Body of pancreas (tissue), 4 donors: Measurements from ENCODE around the gene RGS21. TPM values are rescaled to one million over a fixed set of nuclear protein-coding genes. Genes with fewer than 3 reads are reported as not detected.

Experiments used
- ATAC-seq: fragments of 150-250 bp; one replicate; pipeline ENCODE4 v1.9.1; 2016
- DNase-seq, 4 donors: peaks; one replicate each; pipeline ENCODE4 v3.0.0-alpha.2; 2019
- H3K27ac ChIP-seq, 4 donors: fragments of 200-600 bp; sonication (generic); 1 replicate in 3 of 4; 2 replicates in 1 of 4; pipeline versions ENCODE4 v1.5.1 to v1.6.1; 2016 to 2019; ENCODE audit warnings: mild to moderate bottlenecking in 1 of 4, mixed read lengths in 1 of 4, moderate library complexity in 1 of 4
- H3K27me3 ChIP-seq, 2 donors: fragments of 200-600 bp; sonication (generic); one replicate each; pipeline ENCODE4 v1.6.0; 2016; ENCODE audit warnings: mild to moderate bottlenecking in 1 of 2
- H3K36me3 ChIP-seq, 2 donors: fragments of 200-600 bp; sonication (generic); replicated peaks in 1 of 2; 2 replicates each; pipeline ENCODE4 v1.5.1; 2016; ENCODE audit warnings: low read depth in 2 of 2; ENCODE audit not compliant: insufficient read depth in 1 of 2
- H3K4me1 ChIP-seq: fragments of 200-600 bp; sonication (generic); one replicate; pipeline ENCODE4 v1.6.0; 2016
- H3K4me3 ChIP-seq, 2 donors: fragments of 200-600 bp; sonication (generic); 1 replicate in 1 of 2; 2 replicates in 1 of 2; pipeline ENCODE4 v1.5.1; 2016 to 2019
- H3K9me3 ChIP-seq, 3 donors: fragments of 200-600 bp; sonication (generic); 1 replicate in 2 of 3; 2 replicates in 1 of 3; pipeline ENCODE4 v1.5.1; 2016
- POLR2A ChIP-seq, 3 donors: fragments of 450-650 bp; IDR thresholded peaks; one replicate each; pipeline ENCODE4 v1.6.1; 2016; ENCODE audit warnings: antibody characterized with exemption in 3 of 3, mild to moderate bottlenecking in 2 of 3
- WGBS, 2 donors: methylation state at CpG; one replicate each; pipeline ENCODE4 v1.1.5; 2017; 5-methylcytosine and 5-hydroxymethylcytosine counted together
- intact Hi-C: fragments of 100-400 bp; cut with DNase I; formaldehyde crosslinking; loops from one replicate; pipeline ENCODE4 v1.15.1; 2023
- total RNA-seq, 2 donors: library from RNA; depleted of rRNA; stranded (reverse); fragments of >200 nt; gene quantifications; one replicate each; pipeline ENCODE4 v1.1.0, GENCODE V29; 2016
- TF ChIP-seq, protein P1 (sequence below), 7 experiments: fragments of 450-650 bp in 4 of 7; fragments of 200-600 bp in 3 of 7; sonication (generic) in 3 of 7; IDR thresholded peaks; one replicate each; pipeline ENCODE4 v1.5.1; 2016 to 2019; ENCODE audit warnings: antibody characterized with exemption in 7 of 7

The RGS21 gene
- total RNA-seq, 2 donors from 2014 or later, result not detected

- ATAC-seq, result no peak
- no peak for DNase-seq
Measured at GRCh38 chr1:192351550-192351949, 34.8 kb downstream of the RGS21 start.

GRCh38 chr1:192357924-192358323 is 41.1 kb downstream of the RGS21 start:
- H3K27me3 ChIP-seq, result no peaks in the 10 kb centered on the region
- no peak overlapping the region for H3K4me3 ChIP-seq
- intact Hi-C loops, result no loop called here
- ATAC-seq (no peak), DNase-seq (no peak)
- 47 to 51% methylated on average over 4 of the region's 4 CpGs for WGBS, 2 donors
- TF ChIP-seq, protein P1, sequence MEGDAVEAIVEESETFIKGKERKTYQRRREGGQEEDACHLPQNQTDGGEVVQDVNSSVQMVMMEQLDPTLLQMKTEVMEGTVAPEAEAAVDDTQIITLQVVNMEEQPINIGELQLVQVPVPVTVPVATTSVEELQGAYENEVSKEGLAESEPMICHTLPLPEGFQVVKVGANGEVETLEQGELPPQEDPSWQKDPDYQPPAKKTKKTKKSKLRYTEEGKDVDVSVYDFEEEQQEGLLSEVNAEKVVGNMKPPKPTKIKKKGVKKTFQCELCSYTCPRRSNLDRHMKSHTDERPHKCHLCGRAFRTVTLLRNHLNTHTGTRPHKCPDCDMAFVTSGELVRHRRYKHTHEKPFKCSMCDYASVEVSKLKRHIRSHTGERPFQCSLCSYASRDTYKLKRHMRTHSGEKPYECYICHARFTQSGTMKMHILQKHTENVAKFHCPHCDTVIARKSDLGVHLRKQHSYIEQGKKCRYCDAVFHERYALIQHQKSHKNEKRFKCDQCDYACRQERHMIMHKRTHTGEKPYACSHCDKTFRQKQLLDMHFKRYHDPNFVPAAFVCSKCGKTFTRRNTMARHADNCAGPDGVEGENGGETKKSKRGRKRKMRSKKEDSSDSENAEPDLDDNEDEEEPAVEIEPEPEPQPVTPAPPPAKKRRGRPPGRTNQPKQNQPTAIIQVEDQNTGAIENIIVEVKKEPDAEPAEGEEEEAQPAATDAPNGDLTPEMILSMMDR (IDR thresholded peaks at IDR 0.05), result no peak
- TF ChIP-seq POLR2A (IDR thresholded peaks at IDR 0.05), result no peak
- H3K4me1 ChIP-seq, result no peaks in the 10 kb centered on the region
- no peaks in the 10 kb centered on the region for H3K36me3 ChIP-seq
- H3K9me3 ChIP-seq, result no peaks in the 10 kb centered on the region
- no peak overlapping the region for H3K27ac ChIP-seq

More at GRCh38 chr1:192351550-192351949, 34.8 kb downstream of the RGS21 start:
- intact Hi-C loops, result no loop called here
- Histone ChIP-seq H3K36me3 (no peaks in the 10 kb centered on the region), H3K27me3 (no peaks in the 10 kb centered on the region), H3K4me1 (no peaks in the 10 kb centered on the region), H3K27ac (no peak overlapping the region), H3K4me3 (no peak overlapping the region), H3K9me3 (no peaks in the 10 kb centered on the region)
- TF ChIP-seq, protein P1 (IDR thresholded peaks at IDR 0.05), result no peak
- TF ChIP-seq POLR2A (IDR thresholded peaks at IDR 0.05), result no peak

DNA sequence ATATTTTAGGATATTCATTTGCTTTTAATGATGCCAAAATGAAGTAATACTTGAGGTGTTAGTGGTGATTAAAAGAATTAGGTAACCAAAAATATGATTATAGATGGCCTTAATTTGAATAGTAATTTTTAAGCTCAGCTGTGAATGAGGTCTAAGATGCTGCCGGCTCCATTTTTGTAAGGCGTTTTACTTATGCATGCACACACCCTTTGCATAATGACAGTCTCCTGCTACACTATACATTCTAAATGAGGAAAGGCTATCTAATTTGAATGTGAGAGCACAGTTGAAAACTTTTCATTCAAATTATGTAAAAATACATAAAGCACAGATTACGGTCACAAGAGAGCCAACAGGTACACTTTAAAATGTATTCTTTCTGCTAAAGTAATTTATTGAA is 41.6 kb downstream of the RGS21 start:
- intact Hi-C loops, result no loop called here
- WGBS, 2 donors, result 71 to 82% methylated on average over 3 of the region's 3 CpGs
- no peaks in the 10 kb centered on the region for H3K27me3 ChIP-seq
- H3K9me3 ChIP-seq, result no peaks in the 10 kb centered on the region
- DNase-seq (no peak), ATAC-seq (no peak)
- H3K27ac ChIP-seq, result no peak overlapping the region
- no peak overlapping the region for H3K4me3 ChIP-seq
- H3K4me1 ChIP-seq, result no peaks in the 10 kb centered on the region
- no peaks in the 10 kb centered on the region for H3K36me3 ChIP-seq
- no peak for TF ChIP-seq POLR2A (IDR thresholded peaks at IDR 0.05)
- TF ChIP-seq, protein P1 (IDR thresholded peaks at IDR 0.05), result no peak

GRCh38 chr1:192358822-192359221 is 42.0 kb downstream of the RGS21 start:
- Histone ChIP-seq H3K27ac (no peak overlapping the region), H3K4me3 (no peak overlapping the region), H3K9me3 (no peaks in the 10 kb centered on the region), H3K36me3 (no peaks in the 10 kb centered on the region), H3K4me1 (no peaks in the 10 kb centered on the region), H3K27me3 (no peaks in the 10 kb centered on the region)
- intact Hi-C loops, result no loop called here
- 56 to 64% methylated on average over 1 of the region's 1 CpG for WGBS, 2 donors
- DNase-seq (no peak), ATAC-seq (no peak)
- TF ChIP-seq, protein P1 (IDR thresholded peaks at IDR 0.05), result no peak
- TF ChIP-seq POLR2A (IDR thresholded peaks at IDR 0.05), result no peak

DNA sequence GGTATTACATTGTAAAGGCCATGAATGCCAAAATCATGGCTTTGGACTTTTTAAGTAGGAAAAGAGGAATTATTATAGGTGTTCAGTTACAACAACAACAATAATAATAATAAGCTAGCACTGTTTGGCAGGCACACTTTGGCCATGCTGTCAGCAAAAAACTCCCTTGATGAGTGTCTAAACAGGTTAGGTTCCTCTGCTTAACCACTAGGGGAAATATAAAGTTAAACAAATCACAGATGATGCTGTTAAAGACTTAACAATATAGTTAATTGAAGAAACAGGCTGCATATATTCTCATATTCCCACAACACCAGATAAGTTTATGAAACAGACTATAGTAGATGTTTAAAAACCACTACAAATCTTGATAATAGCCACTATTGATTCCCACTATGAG is 46.4 kb downstream of the RGS21 start:
- H3K4me3 ChIP-seq, result no peak overlapping the region
- ATAC-seq, result no peak
- no peak overlapping the region for H3K27ac ChIP-seq
- TF ChIP-seq POLR2A (IDR thresholded peaks at IDR 0.05), result no peak
- TF ChIP-seq, protein P1 (IDR thresholded peaks at IDR 0.05), result no peak
- intact Hi-C loops, result no loop called here
- H3K36me3 ChIP-seq, result no peaks in the 10 kb centered on the region
- DNase-seq, result no peak
- H3K4me1 ChIP-seq, result no peaks in the 10 kb centered on the region
- H3K27me3 ChIP-seq, result no peaks in the 10 kb centered on the region
- H3K9me3 ChIP-seq, result no peaks in the 10 kb centered on the region
